LoVo (cell line): ENCODE measurements around the gene PMIS2.

ENCODE experiments used
- DNase-seq: peaks from one replicate; pipeline ENCODE4 v3.0.0-alpha.2; 2016; ENCODE audit warnings: low spot score

The PMIS2 gene

GRCh38 chr19:35629332-35629633 lies 43.3 kb downstream of the PMIS2 start:
- no peak for DNase-seq

DNA sequence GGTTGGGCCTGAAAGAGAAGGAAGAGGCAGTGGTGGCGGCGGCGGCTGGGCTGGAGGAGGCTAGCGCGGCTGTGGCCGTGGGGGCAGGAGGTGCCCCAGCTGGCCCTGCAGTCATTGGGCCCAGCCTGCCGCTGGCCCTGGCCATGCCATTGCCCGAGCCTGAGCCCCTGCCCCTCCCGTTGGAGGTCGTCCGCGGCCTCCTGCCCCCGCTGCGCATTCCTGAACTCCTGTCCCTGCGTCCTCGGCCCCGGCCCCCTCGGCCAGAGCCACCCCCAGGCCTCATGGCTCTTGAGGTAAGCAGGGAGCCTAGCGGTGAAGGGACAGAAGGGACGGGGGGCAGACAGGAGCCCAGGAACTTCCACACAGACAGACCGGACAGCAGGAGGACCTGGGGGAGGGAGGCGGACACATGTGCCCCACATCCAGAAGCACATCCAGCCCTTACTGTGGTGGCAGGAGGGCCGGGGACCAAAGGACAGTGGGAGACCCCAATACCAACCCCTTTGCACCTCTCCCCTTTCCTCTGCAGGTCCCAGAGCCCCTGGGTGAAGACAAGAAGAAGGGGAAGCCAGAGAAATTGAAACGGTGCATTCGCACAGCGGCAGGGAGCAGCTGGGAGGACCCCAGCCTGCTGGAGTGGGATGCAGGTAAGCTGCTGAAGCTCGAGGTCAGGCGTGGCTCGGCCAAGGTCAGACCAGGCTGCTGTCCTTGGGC lies 47.9 kb downstream of the PMIS2 start:
- DNase-seq, result no peak

DNA sequence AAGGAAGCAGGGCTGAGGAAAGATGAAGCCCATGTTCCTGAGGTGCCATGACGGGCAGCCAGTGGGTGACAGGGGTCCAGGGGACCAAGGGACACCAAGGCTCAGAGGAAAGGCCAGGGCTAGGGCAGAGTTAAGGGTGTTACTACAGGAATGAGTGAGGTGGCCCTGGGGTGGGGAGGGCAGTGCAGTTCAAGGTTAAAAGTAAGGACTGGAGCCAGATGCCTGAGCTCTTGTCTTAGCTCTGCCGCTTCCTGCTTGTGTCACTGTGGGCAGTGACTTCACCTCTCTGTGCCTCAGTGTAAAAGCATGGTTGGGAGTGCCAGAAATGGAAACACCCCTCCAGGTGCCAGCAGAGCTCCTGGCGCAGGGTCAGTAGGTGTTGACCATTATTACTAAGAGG lies 50.7 kb downstream of the PMIS2 start:
- DNase-seq, result no peak
